HepG2 (cell line): Measurements from ENCODE around the gene PSMG3. TPM values are rescaled to one million over a fixed set of nuclear protein-coding genes. Genes with fewer than 3 reads are reported as not detected.

ENCODE experiments used
- ASH2L ChIP-seq: fragments of 300-600, 200-600 bp; sonication (generic); IDR thresholded peaks from 2 replicates; pipeline ENCODE4 v1.7.0; 2017; ENCODE audit warnings: low read depth, mild to moderate bottlenecking, moderate library complexity, mixed read lengths, low read length; ENCODE audit not compliant: insufficient read length
- FOSL1 ChIP-seq: sonication (generic); formaldehyde crosslinking; IDR thresholded peaks from 2 replicates; pipeline ENCODE4 v1.9.0; 2021; ENCODE audit warnings: missing genetic modification reagents, borderline replicate concordance
- FOXO1 ChIP-seq: sonication (generic); formaldehyde crosslinking; IDR thresholded peaks from 2 replicates; pipeline ENCODE4 v1.4.0; 2020; ENCODE audit warnings: missing genetic modification reagents
- GTF3A ChIP-seq: sonication (generic); formaldehyde crosslinking; conservative IDR thresholded peaks from 2 replicates; pipeline ENCODE4 v1.4.0; 2020; ENCODE audit warnings: mild to moderate bottlenecking, missing genetic modification reagents
- KLF15 ChIP-seq: sonication (generic); formaldehyde crosslinking; IDR thresholded peaks from 2 replicates; pipeline ENCODE4 v1.8.1; 2023; ENCODE audit warnings: borderline replicate concordance, mild to moderate bottlenecking, inconsistent platforms, missing genetic modification reagents, mixed read lengths
- POLR2A ChIP-seq, 2 experiments: IDR thresholded peaks; 2 replicates each; pipeline ENCODE4 v1.6.1; 2011; ENCODE audit warnings: low read depth in 2 of 2, low read length in 2 of 2, mild to moderate bottlenecking in 1 of 2, moderate library complexity in 1 of 2; ENCODE audit not compliant: insufficient read depth in 1 of 2
- SP140L ChIP-seq: sonication (generic); formaldehyde crosslinking; IDR thresholded peaks from 2 replicates; pipeline ENCODE4 v1.4.0; 2020; ENCODE audit warnings: missing genetic modification reagents, borderline replicate concordance
- STAG1 ChIP-seq: sonication (generic); formaldehyde crosslinking; IDR thresholded peaks from 2 replicates; pipeline ENCODE4 v1.4.0; 2020; ENCODE audit warnings: missing genetic modification reagents
- ZFAT ChIP-seq: sonication (generic); formaldehyde crosslinking; conservative IDR thresholded peaks from 2 replicates; pipeline ENCODE4 v1.8.1; 2023; ENCODE audit warnings: missing genetic modification reagents, inconsistent platforms
- ZFP62 ChIP-seq: sonication (generic); formaldehyde crosslinking; IDR thresholded peaks from 2 replicates; pipeline ENCODE4 v1.4.0; 2020; ENCODE audit warnings: missing genetic modification reagents
- polyA plus RNA-seq, 8 experiments: library from polyadenylated mRNA; depleted of rRNA in 3 of 8; stranded (reverse) in 7 of 8; unstranded in 1 of 8; fragments of >200 nt; fragmentation: Illumina TruSeq in 4 of 8; extraction: Trizol in 4 of 8; gene quantifications; 2 replicates each; pipeline versions ENCODE4 v1.2.1 to v1.2.3, GENCODE V29; 2011 to 2016; ENCODE audit warnings: low read depth in 4 of 8, missing spikeins in 1 of 8, mixed read lengths in 1 of 8; ENCODE audit not compliant: insufficient read depth in 1 of 8
- total RNA-seq, 5 experiments: library from RNA; depleted of rRNA; stranded (reverse); fragments of >200 nt; fragmentation: Illumina TruSeq; extraction: Trizol; gene quantifications; 2 replicates each; pipeline ENCODE4 v1.2.3, GENCODE V29; 2016; ENCODE audit warnings: low read depth in 1 of 5
- TF ChIP-seq, protein P1 (sequence below): sonication (generic); formaldehyde crosslinking; IDR thresholded peaks from 2 replicates; pipeline ENCODE4; 2020; ENCODE audit warnings: missing genetic modification reagents, mild to moderate bottlenecking, borderline replicate concordance
- TF ChIP-seq, protein P2 (sequence below): sonication (generic); formaldehyde crosslinking; IDR thresholded peaks from 2 replicates; pipeline ENCODE4 v1.4.0; 2020; ENCODE audit warnings: missing genetic modification reagents
- TF ChIP-seq, protein P3 (sequence below): sonication (generic); formaldehyde crosslinking; conservative IDR thresholded peaks from 2 replicates; pipeline ENCODE4 v1.5.0; 2020; ENCODE audit warnings: missing genetic modification reagents
- TF ChIP-seq, protein P4 (sequence below): sonication (generic); formaldehyde crosslinking; IDR thresholded peaks from 2 replicates; pipeline ENCODE4 v1.9.0; 2022; ENCODE audit warnings: missing genetic modification reagents, mild to moderate bottlenecking, borderline replicate concordance
- TF ChIP-seq, protein P5 (sequence below): sonication (generic); formaldehyde crosslinking; IDR thresholded peaks from 2 replicates; pipeline ENCODE4 v1.5.0; 2020; ENCODE audit warnings: missing genetic modification reagents

PSMG3 gene
- total and polyA plus RNA-seq, 2 of the 13 experiments (the other 11 are each of a cell fraction or from before 2014, with no cell fraction given), result 29.6 to 48.4 TPM

DNA sequence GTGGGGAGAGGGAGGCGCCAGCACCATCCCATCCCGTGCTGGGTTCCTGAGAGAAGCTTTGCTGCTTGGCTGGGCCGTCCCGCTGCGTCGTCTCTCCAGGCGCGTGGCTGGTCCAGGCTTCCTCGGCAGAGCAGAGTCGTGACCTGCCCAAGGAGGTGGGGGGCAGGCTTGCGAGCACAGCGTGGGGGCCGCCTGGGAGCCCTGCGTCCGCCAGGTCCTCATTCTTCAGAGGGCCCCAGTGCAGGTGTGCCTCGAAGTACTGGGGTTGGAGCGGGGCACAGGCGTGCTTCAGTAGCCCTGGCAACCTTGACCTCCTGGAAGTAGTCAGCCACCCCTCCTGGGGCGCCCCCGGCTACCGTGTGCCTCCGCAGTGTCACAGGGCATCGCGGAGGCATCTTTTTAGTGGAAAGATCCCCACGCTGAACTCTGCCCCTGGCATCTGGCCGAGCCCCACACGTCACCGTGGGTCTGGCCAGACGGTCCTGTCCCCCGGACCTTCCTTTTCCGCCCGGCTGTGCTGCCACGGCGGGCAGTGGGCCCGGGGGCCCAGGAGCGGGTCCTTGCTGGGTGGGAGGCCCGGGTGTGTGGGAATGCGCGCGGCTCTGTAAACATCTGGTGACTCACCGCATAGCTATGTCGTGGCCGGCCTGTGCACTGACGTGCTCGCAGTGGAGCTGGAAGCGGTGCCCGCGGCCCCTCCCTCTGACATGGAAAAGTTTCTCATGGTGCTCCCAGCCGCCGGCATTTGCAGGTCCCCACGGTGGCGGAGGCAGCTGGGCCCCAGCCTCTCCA, 32.9 kb downstream of the PSMG3 start (continued):
- TF ChIP-seq, protein P1, sequence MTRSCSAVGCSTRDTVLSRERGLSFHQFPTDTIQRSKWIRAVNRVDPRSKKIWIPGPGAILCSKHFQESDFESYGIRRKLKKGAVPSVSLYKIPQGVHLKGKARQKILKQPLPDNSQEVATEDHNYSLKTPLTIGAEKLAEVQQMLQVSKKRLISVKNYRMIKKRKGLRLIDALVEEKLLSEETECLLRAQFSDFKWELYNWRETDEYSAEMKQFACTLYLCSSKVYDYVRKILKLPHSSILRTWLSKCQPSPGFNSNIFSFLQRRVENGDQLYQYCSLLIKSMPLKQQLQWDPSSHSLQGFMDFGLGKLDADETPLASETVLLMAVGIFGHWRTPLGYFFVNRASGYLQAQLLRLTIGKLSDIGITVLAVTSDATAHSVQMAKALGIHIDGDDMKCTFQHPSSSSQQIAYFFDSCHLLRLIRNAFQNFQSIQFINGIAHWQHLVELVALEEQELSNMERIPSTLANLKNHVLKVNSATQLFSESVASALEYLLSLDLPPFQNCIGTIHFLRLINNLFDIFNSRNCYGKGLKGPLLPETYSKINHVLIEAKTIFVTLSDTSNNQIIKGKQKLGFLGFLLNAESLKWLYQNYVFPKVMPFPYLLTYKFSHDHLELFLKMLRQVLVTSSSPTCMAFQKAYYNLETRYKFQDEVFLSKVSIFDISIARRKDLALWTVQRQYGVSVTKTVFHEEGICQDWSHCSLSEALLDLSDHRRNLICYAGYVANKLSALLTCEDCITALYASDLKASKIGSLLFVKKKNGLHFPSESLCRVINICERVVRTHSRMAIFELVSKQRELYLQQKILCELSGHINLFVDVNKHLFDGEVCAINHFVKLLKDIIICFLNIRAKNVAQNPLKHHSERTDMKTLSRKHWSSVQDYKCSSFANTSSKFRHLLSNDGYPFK, result peak; percentile 69; the same call in 1 of the 2 replicates
- TF ChIP-seq GTF3A (CRISPR knock-in tag) (0 out of 2 replicates have a peak, but pooled peaks have one; percentile 17), ZFAT (CRISPR knock-in tag) (no peak), FOSL1 (CRISPR knock-in tag) (peak; percentile 100), ZFP62 (CRISPR knock-in tag) (no peak), POLR2A (IDR thresholded peaks at IDR 0.05; ENCODE audit: insufficient read depth in 1 of 2, low read depth in 2 of 2, low read length in 2 of 2) (peak in 1 of 2 experiments; percentile 6; a peak in 1 of 4 replicates), SP140L (peak; percentile 53; the same call in 1 of the 2 replicates), STAG1 (CRISPR knock-in tag) (0 out of 2 replicates have a peak, but pooled peaks have one; percentile 18), ASH2L (peak; percentile 91), KLF15 (CRISPR knock-in tag) (no peak), FOXO1 (CRISPR knock-in tag) (peak; percentile 94)
- TF ChIP-seq, protein P2, sequence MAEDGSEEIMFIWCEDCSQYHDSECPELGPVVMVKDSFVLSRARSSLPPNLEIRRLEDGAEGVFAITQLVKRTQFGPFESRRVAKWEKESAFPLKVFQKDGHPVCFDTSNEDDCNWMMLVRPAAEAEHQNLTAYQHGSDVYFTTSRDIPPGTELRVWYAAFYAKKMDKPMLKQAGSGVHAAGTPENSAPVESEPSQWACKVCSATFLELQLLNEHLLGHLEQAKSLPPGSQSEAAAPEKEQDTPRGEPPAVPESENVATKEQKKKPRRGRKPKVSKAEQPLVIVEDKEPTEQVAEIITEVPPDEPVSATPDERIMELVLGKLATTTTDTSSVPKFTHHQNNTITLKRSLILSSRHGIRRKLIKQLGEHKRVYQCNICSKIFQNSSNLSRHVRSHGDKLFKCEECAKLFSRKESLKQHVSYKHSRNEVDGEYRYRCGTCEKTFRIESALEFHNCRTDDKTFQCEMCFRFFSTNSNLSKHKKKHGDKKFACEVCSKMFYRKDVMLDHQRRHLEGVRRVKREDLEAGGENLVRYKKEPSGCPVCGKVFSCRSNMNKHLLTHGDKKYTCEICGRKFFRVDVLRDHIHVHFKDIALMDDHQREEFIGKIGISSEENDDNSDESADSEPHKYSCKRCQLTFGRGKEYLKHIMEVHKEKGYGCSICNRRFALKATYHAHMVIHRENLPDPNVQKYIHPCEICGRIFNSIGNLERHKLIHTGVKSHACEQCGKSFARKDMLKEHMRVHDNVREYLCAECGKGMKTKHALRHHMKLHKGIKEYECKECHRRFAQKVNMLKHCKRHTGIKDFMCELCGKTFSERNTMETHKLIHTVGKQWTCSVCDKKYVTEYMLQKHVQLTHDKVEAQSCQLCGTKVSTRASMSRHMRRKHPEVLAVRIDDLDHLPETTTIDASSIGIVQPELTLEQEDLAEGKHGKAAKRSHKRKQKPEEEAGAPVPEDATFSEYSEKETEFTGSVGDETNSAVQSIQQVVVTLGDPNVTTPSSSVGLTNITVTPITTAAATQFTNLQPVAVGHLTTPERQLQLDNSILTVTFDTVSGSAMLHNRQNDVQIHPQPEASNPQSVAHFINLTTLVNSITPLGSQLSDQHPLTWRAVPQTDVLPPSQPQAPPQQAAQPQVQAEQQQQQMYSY (CRISPR knock-in tag), result 0 out of 2 replicates have a peak, but pooled peaks have one; percentile 23
- TF ChIP-seq, protein P3, sequence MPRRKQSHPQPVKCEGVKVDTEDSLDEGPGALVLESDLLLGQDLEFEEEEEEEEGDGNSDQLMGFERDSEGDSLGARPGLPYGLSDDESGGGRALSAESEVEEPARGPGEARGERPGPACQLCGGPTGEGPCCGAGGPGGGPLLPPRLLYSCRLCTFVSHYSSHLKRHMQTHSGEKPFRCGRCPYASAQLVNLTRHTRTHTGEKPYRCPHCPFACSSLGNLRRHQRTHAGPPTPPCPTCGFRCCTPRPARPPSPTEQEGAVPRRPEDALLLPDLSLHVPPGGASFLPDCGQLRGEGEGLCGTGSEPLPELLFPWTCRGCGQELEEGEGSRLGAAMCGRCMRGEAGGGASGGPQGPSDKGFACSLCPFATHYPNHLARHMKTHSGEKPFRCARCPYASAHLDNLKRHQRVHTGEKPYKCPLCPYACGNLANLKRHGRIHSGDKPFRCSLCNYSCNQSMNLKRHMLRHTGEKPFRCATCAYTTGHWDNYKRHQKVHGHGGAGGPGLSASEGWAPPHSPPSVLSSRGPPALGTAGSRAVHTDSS (CRISPR knock-in tag), result no peak
- TF ChIP-seq, protein P4, sequence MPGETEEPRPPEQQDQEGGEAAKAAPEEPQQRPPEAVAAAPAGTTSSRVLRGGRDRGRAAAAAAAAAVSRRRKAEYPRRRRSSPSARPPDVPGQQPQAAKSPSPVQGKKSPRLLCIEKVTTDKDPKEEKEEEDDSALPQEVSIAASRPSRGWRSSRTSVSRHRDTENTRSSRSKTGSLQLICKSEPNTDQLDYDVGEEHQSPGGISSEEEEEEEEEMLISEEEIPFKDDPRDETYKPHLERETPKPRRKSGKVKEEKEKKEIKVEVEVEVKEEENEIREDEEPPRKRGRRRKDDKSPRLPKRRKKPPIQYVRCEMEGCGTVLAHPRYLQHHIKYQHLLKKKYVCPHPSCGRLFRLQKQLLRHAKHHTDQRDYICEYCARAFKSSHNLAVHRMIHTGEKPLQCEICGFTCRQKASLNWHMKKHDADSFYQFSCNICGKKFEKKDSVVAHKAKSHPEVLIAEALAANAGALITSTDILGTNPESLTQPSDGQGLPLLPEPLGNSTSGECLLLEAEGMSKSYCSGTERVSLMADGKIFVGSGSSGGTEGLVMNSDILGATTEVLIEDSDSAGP (CRISPR knock-in tag), result peak; percentile 86; the same call in 1 of the 2 replicates
- TF ChIP-seq, protein P5, sequence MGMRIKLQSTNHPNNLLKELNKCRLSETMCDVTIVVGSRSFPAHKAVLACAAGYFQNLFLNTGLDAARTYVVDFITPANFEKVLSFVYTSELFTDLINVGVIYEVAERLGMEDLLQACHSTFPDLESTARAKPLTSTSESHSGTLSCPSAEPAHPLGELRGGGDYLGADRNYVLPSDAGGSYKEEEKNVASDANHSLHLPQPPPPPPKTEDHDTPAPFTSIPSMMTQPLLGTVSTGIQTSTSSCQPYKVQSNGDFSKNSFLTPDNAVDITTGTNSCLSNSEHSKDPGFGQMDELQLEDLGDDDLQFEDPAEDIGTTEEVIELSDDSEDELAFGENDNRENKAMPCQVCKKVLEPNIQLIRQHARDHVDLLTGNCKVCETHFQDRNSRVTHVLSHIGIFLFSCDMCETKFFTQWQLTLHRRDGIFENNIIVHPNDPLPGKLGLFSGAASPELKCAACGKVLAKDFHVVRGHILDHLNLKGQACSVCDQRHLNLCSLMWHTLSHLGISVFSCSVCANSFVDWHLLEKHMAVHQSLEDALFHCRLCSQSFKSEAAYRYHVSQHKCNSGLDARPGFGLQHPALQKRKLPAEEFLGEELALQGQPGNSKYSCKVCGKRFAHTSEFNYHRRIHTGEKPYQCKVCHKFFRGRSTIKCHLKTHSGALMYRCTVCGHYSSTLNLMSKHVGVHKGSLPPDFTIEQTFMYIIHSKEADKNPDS (CRISPR knock-in tag), result peak; percentile 73; the same call in 1 of the 2 replicates
